ENCODE results near the gene CLECL1. TPM values are rescaled to one million over a fixed set of nuclear protein-coding genes. Genes with fewer than 3 reads are reported as not detected.
"Not testable (repeated sequence)": the region's sequence is repeated elsewhere in the genome, so short reads cannot be mapped to it uniquely, and the experiment has no call there.

The CLECL1 gene
- total and polyA plus RNA-seq, 12 donors, result 0.38 to 1.9 (median 1.2) TPM; not detected in 4

DNA sequence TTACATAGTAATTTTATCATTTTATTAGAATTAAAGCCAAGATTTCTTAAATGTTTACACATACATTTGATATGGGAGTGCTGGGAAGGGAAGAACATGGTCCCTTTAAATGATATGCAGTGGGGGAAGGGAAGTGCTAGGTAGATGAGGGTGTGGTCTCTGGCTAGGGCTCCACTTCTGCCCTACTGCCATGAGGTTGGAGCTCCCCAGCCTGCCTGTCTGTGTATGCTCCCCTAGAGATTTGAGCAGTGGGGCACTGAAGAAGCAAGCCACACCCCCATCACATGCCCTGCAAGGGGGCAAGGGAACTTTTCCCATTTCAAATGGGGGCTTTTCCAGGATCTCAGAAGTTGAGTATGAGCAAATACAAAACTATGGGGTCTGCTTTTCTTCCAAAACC lies 25.5 kb downstream of the CLECL1 start:
- Histone ChIP-seq H3K36me3 (replicated peaks in 1 of 2) (no peaks in the 10 kb centered on the region), H3K9me3 (replicated peaks in 1 of 3) (no peaks in the 10 kb centered on the region), H3K27me3 (no peaks in the 10 kb centered on the region), H3K4me1 (replicated peaks in 1 of 2) (no peaks in the 10 kb centered on the region), H3K4me3 (no peak overlapping the region), H3K27ac (no peak overlapping the region)
- intact Hi-C loops (cut with DNase I), result loop anchor here in 1 of 2 donors (5.0 kb wide), 1 partner anchor 75 kb away; no protein-coding TSS in a partner anchor
- DNase-seq, result no peak
- no peak for TF ChIP-seq POLR2A (IDR thresholded peaks at IDR 0.05)
- TF ChIP-seq, protein P1, sequence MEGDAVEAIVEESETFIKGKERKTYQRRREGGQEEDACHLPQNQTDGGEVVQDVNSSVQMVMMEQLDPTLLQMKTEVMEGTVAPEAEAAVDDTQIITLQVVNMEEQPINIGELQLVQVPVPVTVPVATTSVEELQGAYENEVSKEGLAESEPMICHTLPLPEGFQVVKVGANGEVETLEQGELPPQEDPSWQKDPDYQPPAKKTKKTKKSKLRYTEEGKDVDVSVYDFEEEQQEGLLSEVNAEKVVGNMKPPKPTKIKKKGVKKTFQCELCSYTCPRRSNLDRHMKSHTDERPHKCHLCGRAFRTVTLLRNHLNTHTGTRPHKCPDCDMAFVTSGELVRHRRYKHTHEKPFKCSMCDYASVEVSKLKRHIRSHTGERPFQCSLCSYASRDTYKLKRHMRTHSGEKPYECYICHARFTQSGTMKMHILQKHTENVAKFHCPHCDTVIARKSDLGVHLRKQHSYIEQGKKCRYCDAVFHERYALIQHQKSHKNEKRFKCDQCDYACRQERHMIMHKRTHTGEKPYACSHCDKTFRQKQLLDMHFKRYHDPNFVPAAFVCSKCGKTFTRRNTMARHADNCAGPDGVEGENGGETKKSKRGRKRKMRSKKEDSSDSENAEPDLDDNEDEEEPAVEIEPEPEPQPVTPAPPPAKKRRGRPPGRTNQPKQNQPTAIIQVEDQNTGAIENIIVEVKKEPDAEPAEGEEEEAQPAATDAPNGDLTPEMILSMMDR (IDR thresholded peaks at IDR 0.05), result no peak

DNA sequence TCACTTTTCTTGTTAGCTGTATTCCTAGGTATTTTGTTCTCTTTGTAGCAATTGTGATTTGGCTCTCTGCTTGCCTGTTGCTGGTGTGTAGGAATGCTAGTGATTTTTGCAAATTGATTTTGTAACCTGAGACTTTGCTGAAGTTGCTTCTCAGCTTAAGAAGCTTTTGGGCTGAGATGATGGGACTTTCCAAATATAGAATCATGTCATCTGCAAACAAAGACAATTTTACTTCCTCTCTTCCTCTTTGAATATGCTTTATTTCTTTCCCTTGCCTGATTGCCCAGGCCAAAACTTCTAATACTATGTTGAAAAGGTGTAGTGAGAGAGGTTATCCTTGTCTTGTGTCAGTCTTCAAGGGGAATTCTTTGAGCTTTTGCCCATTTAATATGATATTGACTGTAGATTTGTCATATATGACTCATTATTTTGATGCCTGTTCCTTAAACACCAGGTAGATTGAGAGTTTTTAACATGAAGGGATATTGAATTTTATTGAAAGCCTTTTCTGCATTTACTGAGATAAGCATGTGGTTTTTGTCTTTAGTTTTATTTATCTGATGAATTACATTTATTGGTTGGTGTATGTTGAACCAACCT lies 26.7 kb downstream of the CLECL1 start:
- Histone ChIP-seq H3K4me3 (no peak overlapping the region), H3K36me3 (replicated peaks in 1 of 2) (no peaks in the 10 kb centered on the region), H3K4me1 (replicated peaks in 1 of 2) (no peaks in the 10 kb centered on the region), H3K27me3 (no peaks in the 10 kb centered on the region), H3K9me3 (replicated peaks in 1 of 3) (no peaks in the 10 kb centered on the region), H3K27ac (no peak overlapping the region)
- TF ChIP-seq POLR2A (IDR thresholded peaks at IDR 0.05), result no peak
- TF ChIP-seq, protein P1 (IDR thresholded peaks at IDR 0.05), result no peak
- intact Hi-C loops (cut with DNase I), result loop anchor here in 1 of 2 donors (5.0 kb wide), 1 partner anchor 74 kb away; no protein-coding TSS in a partner anchor
- DNase-seq, result no peak

DNA sequence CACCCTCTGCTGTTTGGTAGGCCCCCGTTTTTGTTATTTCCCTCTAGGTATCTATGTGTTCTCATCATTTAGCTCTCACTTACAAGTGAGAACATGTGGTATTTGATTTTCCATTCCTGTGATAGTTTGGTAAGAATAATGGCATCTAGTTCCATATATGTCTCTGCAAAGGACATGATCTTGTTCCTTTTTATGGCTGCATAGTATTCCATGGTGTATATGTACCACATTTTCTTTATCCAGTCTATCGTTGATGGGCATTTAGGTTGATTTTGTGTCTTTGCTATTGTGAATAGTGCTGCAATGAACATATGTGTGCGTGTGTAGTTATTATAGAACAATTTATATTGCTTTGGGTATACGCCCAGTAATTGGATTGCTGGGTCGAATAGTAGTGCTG lies 28.3 kb downstream of the CLECL1 start:
- H3K27me3 ChIP-seq; H3K9me3 ChIP-seq (replicated peaks in 1 of 3); DNase-seq; intact Hi-C loops (cut with DNase I); H3K4me1 ChIP-seq (replicated peaks in 1 of 2); H3K27ac ChIP-seq; H3K36me3 ChIP-seq (replicated peaks in 1 of 2); H3K4me3 ChIP-seq: not testable (repeated sequence)
- WGBS, 4 donors, result 85 to 89% (median 87%) methylated on average over 5 of the region's 5 CpGs

DNA sequence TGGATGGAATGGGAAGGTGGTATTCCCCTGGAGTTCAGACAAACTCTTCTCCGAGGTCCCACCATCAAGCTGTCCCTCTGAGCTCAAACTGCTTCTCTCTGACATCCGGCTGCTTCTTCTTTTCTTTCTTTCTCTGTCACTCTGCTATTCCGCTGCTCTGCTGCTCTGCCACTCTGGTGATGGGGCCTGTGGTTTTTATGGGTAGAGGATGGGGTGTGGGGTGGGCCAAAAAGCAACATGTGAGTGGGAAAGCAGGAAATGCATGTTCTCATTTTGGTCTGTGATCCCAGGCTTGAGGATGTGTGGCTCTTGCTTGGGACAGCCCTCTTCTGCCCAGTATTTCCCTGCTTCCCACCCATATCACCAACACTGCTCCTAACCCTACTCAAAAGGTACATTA lies 30.6 kb downstream of the CLECL1 start:
- no peak for DNase-seq
- Histone ChIP-seq H3K36me3 (replicated peaks in 1 of 2) (no peaks in the 10 kb centered on the region), H3K4me3 (no peak overlapping the region), H3K9me3 (replicated peaks in 1 of 3) (no peaks in the 10 kb centered on the region), H3K27me3 (no peaks in the 10 kb centered on the region), H3K27ac (no peak overlapping the region), H3K4me1 (replicated peaks in 1 of 2) (peaks cover 0 to 11% of the 10 kb centered on the region in 2 donors)
- 72 to 80% (median 76%) methylated on average over 3 of the region's 3 CpGs for WGBS, 4 donors
- intact Hi-C loops (cut with DNase I), result no loop called here
- TF ChIP-seq, protein P1 (IDR thresholded peaks at IDR 0.05), result no peak
- no peak for TF ChIP-seq POLR2A (IDR thresholded peaks at IDR 0.05)
